GM06990 (cell line): ENCODE measurements around the gene PAEP.

ENCODE experiments used
- DNase-seq: peaks from one replicate; pipeline ENCODE4 v3.0.0-alpha.2; 2011; ENCODE audit not compliant: insufficient read length; ENCODE audit errors: extremely low read depth
- H3K27me3 ChIP-seq: replicated peaks from 2 replicates; pipeline ENCODE4 v1.6.0; 2011; ENCODE audit warnings: low read length; ENCODE audit not compliant: control insufficient read depth, insufficient read depth
- H3K36me3 ChIP-seq: 2 replicates; pipeline ENCODE4 v1.5.1; 2011; ENCODE audit warnings: low read length; ENCODE audit not compliant: control insufficient read depth, insufficient read depth
- H3K4me3 ChIP-seq: replicated peaks from 2 replicates; pipeline ENCODE4 v1.5.1; 2011; ENCODE audit warnings: low read depth, mild to moderate bottlenecking, control low read depth, low read length
- TF ChIP-seq, protein P1 (sequence below): IDR thresholded peaks from 2 replicates; pipeline ENCODE4 v1.5.1; 2011; ENCODE audit warnings: low read length, control low read depth, mild to moderate bottlenecking, inconsistent platforms; ENCODE audit not compliant: insufficient read depth, poor library complexity, severe bottlenecking

PAEP gene

DNA sequence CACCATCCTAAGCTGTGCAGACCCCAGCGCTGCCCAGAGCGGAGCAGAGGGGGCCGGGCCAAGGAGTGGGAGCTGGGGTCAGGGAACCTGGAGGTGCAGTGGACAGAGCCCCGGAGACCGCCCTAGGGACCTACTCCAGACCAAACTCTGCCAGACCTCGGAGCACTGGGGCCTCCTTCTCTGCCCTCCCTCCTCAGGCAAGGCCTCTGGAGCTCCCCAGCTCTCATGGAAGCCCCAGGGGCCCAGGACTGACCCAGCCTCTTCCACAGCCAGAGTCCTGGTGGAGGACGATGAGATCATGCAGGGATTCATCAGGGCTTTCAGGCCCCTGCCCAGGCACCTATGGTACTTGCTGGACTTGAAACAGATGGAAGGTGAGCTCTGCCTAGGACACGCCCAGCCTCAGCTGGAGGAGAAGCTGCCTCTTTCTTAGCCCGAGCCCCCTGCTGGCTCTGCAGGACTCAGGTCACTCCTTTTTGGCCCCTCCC lies 3.6 kb downstream of the PAEP start:
- TF ChIP-seq, protein P1, sequence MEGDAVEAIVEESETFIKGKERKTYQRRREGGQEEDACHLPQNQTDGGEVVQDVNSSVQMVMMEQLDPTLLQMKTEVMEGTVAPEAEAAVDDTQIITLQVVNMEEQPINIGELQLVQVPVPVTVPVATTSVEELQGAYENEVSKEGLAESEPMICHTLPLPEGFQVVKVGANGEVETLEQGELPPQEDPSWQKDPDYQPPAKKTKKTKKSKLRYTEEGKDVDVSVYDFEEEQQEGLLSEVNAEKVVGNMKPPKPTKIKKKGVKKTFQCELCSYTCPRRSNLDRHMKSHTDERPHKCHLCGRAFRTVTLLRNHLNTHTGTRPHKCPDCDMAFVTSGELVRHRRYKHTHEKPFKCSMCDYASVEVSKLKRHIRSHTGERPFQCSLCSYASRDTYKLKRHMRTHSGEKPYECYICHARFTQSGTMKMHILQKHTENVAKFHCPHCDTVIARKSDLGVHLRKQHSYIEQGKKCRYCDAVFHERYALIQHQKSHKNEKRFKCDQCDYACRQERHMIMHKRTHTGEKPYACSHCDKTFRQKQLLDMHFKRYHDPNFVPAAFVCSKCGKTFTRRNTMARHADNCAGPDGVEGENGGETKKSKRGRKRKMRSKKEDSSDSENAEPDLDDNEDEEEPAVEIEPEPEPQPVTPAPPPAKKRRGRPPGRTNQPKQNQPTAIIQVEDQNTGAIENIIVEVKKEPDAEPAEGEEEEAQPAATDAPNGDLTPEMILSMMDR: no peak
- H3K36me3 ChIP-seq: no peaks in the 10 kb centered on the region
- no peak overlapping the region for H3K4me3 ChIP-seq
- DNase-seq: no peak
- H3K27me3 ChIP-seq: no peaks in the 10 kb centered on the region; the same call in 1 of the 2 replicates

DNA sequence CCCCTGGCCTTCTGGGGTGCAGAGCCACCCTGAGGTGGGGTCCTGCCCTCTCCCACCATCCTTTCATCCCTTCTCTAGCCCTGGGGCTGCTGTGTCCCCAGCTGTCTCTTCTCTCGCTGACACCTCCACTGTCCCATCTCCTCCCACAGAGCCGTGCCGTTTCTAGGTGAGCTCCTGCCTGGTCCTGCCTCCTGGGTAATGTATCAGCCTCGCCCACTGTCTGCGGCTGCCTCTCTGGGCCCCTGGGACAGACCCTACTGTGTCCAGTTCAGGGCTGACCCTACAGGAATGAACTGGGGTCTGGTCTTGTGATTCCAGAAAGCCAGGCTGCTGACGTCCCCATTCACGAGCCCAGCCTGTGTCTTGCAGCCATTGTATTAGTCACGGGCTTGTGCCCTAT lies 4.1 kb downstream of the PAEP start:
- Histone ChIP-seq H3K4me3 (no peak overlapping the region), H3K27me3 (no peaks in the 10 kb centered on the region; the same call in 1 of the 2 replicates), H3K36me3 (no peaks in the 10 kb centered on the region)
- no peak for DNase-seq
- TF ChIP-seq, protein P1: no peak

DNA sequence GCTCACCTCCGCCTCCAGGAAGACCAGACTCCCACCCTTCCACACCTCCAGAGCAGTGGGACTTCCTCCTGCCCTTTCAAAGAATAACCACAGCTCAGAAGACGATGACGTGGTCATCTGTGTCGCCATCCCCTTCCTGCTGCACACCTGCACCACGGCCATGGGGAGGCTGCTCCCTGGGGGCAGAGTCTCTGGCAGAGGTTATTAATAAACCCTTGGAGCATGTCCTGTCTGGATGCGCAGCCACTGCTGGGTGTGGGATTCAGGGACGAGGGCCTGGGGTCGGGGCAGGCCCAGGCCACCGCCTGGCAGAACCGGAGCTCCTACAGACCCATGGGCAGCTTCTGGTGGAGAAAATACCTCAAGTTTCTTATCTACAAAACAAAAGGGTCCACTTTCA lies 5.0 kb downstream of the PAEP start:
- TF ChIP-seq, protein P1: no peak
- no peak for DNase-seq
- H3K27me3 ChIP-seq: no peaks in the 10 kb centered on the region
- H3K4me3 ChIP-seq: no peak overlapping the region
- H3K36me3 ChIP-seq: no peaks in the 10 kb centered on the region

DNA sequence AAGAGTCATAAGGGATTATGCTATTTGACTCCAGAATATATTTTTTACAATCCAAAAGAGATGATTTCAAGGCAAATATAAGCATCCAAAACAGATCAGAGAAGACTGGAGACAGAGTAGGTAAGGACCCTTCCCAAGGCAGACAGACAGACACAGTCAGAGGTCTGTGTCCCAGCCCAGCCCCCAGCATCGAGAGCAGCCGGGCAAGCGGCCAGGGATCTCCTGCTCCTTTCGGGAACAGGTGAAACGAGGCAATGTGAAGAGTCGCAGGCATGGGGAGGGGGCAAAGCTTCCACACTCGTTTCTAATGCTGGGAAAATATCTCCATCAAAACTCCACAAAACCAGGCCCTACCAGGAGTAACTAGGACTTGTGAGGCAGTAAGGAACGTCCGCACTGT lies 5.8 kb downstream of the PAEP start:
- no peak overlapping the region for H3K4me3 ChIP-seq
- TF ChIP-seq, protein P1: no peak

DNA sequence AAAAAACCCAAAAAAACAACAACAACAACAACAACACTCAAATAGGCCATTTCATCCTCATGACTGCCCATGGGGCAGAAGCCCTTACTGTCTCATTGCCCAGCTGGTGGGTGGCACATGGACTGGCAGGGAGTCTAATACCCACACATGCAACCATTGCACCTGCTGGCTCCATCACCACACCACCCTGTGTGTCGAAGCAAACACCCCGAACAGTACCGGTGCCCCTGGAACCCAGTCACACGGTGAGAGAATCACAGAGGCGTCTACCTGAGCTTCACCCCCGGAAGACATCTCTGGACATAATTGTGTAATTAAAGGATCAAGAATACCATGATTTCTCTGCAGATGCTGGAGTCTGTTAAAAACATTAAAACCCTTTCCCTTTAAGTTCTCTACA lies 6.5 kb downstream of the PAEP start:
- H3K4me3 ChIP-seq: no peak overlapping the region
- DNase-seq: no peak
- TF ChIP-seq, protein P1: no peak
- no peaks in the 10 kb centered on the region for H3K36me3 ChIP-seq
- no peaks in the 10 kb centered on the region for H3K27me3 ChIP-seq

More for the DNA sequence above, 5.8 kb downstream of the PAEP start:
- Histone ChIP-seq H3K36me3 (no peaks in the 10 kb centered on the region), H3K27me3 (no peaks in the 10 kb centered on the region)
- no peak for DNase-seq

DNA sequence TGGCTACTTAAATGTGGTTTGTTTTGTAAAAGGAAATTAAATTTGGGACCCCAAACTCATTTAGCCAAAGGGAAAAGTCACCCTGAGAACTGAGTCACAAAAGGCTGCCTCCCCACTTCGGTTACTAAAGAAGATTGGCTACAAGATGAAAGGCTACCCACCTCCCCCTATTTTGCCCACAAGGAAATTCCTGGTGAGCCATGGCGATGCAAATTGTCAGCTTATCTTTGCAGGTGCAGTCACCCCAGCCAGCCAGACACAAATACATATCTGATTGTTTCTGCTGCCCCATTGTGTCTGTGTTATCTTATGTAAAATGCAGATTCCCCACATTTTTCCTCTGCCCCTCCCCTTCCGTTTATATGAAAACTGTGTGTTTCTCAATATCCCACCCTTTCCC lies 8.9 kb downstream of the PAEP start:
- no peak overlapping the region for H3K4me3 ChIP-seq
- TF ChIP-seq, protein P1: no peak
- no peaks in the 10 kb centered on the region for H3K36me3 ChIP-seq
- no peak for DNase-seq
- no peaks in the 10 kb centered on the region for H3K27me3 ChIP-seq
